SU-DHL-6 (cell line): Measurements from ENCODE around the gene GMDS.

Experiments
- H2AFZ ChIP-seq: fragments of 200-600 bp; sonication (generic); 2 replicates; pipeline ENCODE4 v1.6.1; 2014; ENCODE audit warnings: low read depth, mild to moderate bottlenecking, moderate library complexity, mixed read lengths, antibody characterized with exemption, low read length; ENCODE audit not compliant: severe bottlenecking
- H3F3A ChIP-seq: fragments of 200-600 bp; shearing (Covaris generic); 2 replicates; pipeline ENCODE4 v1.6.0; 2016; ENCODE audit warnings: antibody characterized with exemption, mild to moderate bottlenecking; ENCODE audit not compliant: insufficient read depth
- H3K27ac ChIP-seq: fragments of 200-600 bp; sonication (generic); 2 replicates; pipeline ENCODE4 v1.5.1; 2016; ENCODE audit warnings: low read depth, mild to moderate bottlenecking, low read length, moderate library complexity, mixed read lengths
- H3K27me3 ChIP-seq: fragments of 200-600 bp; sonication (generic), shearing (Covaris generic); 2 replicates; pipeline ENCODE4 v1.6.0; 2014; ENCODE audit warnings: mild to moderate bottlenecking, low read length
- H3K36me3 ChIP-seq: fragments of 200-600 bp; sonication (generic); 2 replicates; pipeline ENCODE4 v1.6.1; 2014; ENCODE audit warnings: mild to moderate bottlenecking, low read length, mixed read lengths
- H3K4me2 ChIP-seq: fragments of 300-600, 200-600 bp; shearing (Covaris generic), sonication (generic); 2 replicates; pipeline ENCODE4 v1.6.0; 2014; ENCODE audit warnings: low read length, low read depth, mild to moderate bottlenecking; ENCODE audit not compliant: poor library complexity, severe bottlenecking
- H3K4me3 ChIP-seq: fragments of 200-600 bp; sonication (generic); 2 replicates; pipeline ENCODE4 v1.5.1; 2014; ENCODE audit warnings: antibody characterized with exemption, low read length, mild to moderate bottlenecking, mixed read lengths; ENCODE audit not compliant: insufficient read depth, poor library complexity, severe bottlenecking
- H3K79me2 ChIP-seq: fragments of 200-600 bp; sonication (generic); 2 replicates; pipeline ENCODE4 v1.6.1; 2014; ENCODE audit warnings: mild to moderate bottlenecking, low read length, moderate library complexity; ENCODE audit not compliant: insufficient read depth
- H3K9ac ChIP-seq: fragments of 200-600 bp; sonication (generic); 2 replicates; pipeline ENCODE4 v1.7.0; 2014; ENCODE audit warnings: mild to moderate bottlenecking, low read length
- H3K9me2 ChIP-seq: fragments of 200-600 bp; sonication (generic); replicated peaks from 2 replicates; pipeline ENCODE4 v1.6.1; 2014; ENCODE audit warnings: low read length; ENCODE audit not compliant: insufficient read depth
- H3K9me3 ChIP-seq: fragments of 200-600 bp; sonication (generic); 2 replicates; pipeline ENCODE4 v1.6.1; 2014; ENCODE audit warnings: low read length, mixed read lengths; ENCODE audit not compliant: insufficient read depth
- H4K20me1 ChIP-seq: fragments of 200-600 bp; sonication (generic); 2 replicates; pipeline ENCODE4 v1.6.1; 2014; ENCODE audit warnings: low read depth, mild to moderate bottlenecking, antibody characterized with exemption, low read length, moderate library complexity, mixed read lengths
- CTCF ChIP-seq: fragments of 200-600 bp; sonication (generic); IDR thresholded peaks from one replicate; pipeline ENCODE4 v1.5.1; 2017; ENCODE audit warnings: antibody characterized with exemption, mild to moderate bottlenecking, low read length, moderate library complexity; ENCODE audit not compliant: insufficient read depth, poor library complexity, severe bottlenecking
- EZH2phosphoT487 ChIP-seq: fragments of 200-600 bp; sonication (generic), shearing (Covaris generic); conservative IDR thresholded peaks from 2 replicates; pipeline ENCODE4 v1.6.1; 2018; ENCODE audit warnings: mild to moderate bottlenecking, antibody characterized with exemption, low read length, moderate library complexity, mixed read lengths

The GMDS gene

GRCh38 chr6:2173203-2173961 lies 72.0 kb downstream of the GMDS start:
- no peak overlapping the region for H3K4me3 ChIP-seq
- no peaks in the 10 kb centered on the region for H3K9me2 ChIP-seq
- no peak overlapping the region for H3K9ac ChIP-seq
- no peaks in the 10 kb centered on the region for H3K9me3 ChIP-seq
- no peaks in the 10 kb centered on the region for H3K27me3 ChIP-seq
- H3K79me2 ChIP-seq: no peaks in the 10 kb centered on the region
- H3K4me2 ChIP-seq: no peak overlapping the region
- H2AFZ ChIP-seq: no peak overlapping the region
- no peaks in the 10 kb centered on the region for H3F3A ChIP-seq
- no peak overlapping the region for H3K27ac ChIP-seq
- TF ChIP-seq CTCF (no peak), EZH2phosphoT487 (no peak)
- no peaks in the 10 kb centered on the region for H3K36me3 ChIP-seq
- peaks cover 23% of the 10 kb centered on the region; the same call in 1 of the 2 replicates for H4K20me1 ChIP-seq

- peaks cover 23% of the 10 kb centered on the region; the same call in 1 of the 2 replicates for H4K20me1 ChIP-seq
- H2AFZ ChIP-seq: no peak overlapping the region
- H3K27me3 ChIP-seq: no peaks in the 10 kb centered on the region
- H3F3A ChIP-seq: no peaks in the 10 kb centered on the region
- no peaks in the 10 kb centered on the region for H3K79me2 ChIP-seq
- H3K27ac ChIP-seq: no peak overlapping the region
- no peak overlapping the region for H3K4me3 ChIP-seq
- TF ChIP-seq EZH2phosphoT487 (no peak), CTCF (no peak)
- H3K36me3 ChIP-seq: no peaks in the 10 kb centered on the region
- H3K4me2 ChIP-seq: no peak overlapping the region
- H3K9ac ChIP-seq: no peak overlapping the region
- no peaks in the 10 kb centered on the region for H3K9me3 ChIP-seq
- no peaks in the 10 kb centered on the region for H3K9me2 ChIP-seq
Measured at GRCh38 chr6:2171728-2172127, 73.7 kb downstream of the GMDS start.

GRCh38 chr6:2168480-2168879 lies 76.9 kb downstream of the GMDS start:
- no peaks in the 10 kb centered on the region for H3K79me2 ChIP-seq
- no peak overlapping the region for H3K9ac ChIP-seq
- H3K27ac ChIP-seq: no peak overlapping the region

More at GRCh38 chr6:2168480-2168879, 76.9 kb downstream of the GMDS start:
- Histone ChIP-seq H3K9me2 (no peaks in the 10 kb centered on the region), H3K27me3 (no peaks in the 10 kb centered on the region), H4K20me1 (peaks cover 16% of the 10 kb centered on the region; the same call in 1 of the 2 replicates), H3K36me3 (no peaks in the 10 kb centered on the region), H3K9me3 (no peaks in the 10 kb centered on the region), H3F3A (no peaks in the 10 kb centered on the region), H3K4me2 (no peak overlapping the region), H2AFZ (no peak overlapping the region), H3K4me3 (no peak overlapping the region)
- TF ChIP-seq CTCF: no peak
- TF ChIP-seq EZH2phosphoT487: no peak
